GM13976 (cell line): Measurements from ENCODE around the gene ASH1L.
A peak's percentile ranks its signal among the peaks of the same experiment; 100 is the strongest.
"Not testable (repeated sequence)": the region's sequence is repeated elsewhere in the genome, so short reads cannot be mapped to it uniquely, and the experiment has no call there.

Experiments used
- DNase-seq: peaks from one replicate; pipeline ENCODE4 v3.0.0; 2012; ENCODE audit warnings: low spot score
- in situ Hi-C: fragments of 300-500 bp; cut with MboI; formaldehyde crosslinking; loops from one replicate; pipeline ENCODE4 v1.12.0; 2022; ENCODE audit warnings: low sequenced_read_pairs, mixed read lengths, inconsistent platforms; ENCODE audit not compliant: unreplicated experiment
- TF ChIP-seq, protein P1 (sequence below): IDR thresholded peaks from 2 replicates; pipeline ENCODE4 v1.5.1; 2012; ENCODE audit warnings: borderline replicate concordance, mild to moderate bottlenecking; ENCODE audit not compliant: insufficient read depth; ENCODE audit errors: extremely low read depth, missing control alignments, control extremely low read depth

Gene ASH1L

DNA sequence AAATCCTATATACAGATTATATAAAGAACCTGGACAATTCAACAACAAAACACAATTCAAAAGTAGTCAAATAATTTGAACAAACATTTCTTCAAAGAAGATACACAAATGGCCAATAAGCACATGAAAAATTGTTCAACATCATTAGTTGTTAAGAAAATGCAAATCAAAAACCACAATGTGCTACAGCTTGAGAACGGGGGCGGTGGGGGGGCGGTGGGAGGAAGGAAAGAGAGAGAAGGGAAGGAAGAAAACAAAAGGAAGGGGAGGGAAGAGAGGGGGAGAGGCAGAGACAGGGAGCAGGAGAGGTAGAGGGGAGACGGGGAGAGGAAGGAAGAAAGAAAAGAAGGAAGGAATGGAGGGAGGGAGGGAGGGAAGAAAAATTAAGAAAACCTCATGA is 44.1 kb downstream of the ASH1L start:
- DNase-seq = no peak
- TF ChIP-seq, protein P1, sequence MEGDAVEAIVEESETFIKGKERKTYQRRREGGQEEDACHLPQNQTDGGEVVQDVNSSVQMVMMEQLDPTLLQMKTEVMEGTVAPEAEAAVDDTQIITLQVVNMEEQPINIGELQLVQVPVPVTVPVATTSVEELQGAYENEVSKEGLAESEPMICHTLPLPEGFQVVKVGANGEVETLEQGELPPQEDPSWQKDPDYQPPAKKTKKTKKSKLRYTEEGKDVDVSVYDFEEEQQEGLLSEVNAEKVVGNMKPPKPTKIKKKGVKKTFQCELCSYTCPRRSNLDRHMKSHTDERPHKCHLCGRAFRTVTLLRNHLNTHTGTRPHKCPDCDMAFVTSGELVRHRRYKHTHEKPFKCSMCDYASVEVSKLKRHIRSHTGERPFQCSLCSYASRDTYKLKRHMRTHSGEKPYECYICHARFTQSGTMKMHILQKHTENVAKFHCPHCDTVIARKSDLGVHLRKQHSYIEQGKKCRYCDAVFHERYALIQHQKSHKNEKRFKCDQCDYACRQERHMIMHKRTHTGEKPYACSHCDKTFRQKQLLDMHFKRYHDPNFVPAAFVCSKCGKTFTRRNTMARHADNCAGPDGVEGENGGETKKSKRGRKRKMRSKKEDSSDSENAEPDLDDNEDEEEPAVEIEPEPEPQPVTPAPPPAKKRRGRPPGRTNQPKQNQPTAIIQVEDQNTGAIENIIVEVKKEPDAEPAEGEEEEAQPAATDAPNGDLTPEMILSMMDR = no peak
- in situ Hi-C loops = no loop called here

DNA sequence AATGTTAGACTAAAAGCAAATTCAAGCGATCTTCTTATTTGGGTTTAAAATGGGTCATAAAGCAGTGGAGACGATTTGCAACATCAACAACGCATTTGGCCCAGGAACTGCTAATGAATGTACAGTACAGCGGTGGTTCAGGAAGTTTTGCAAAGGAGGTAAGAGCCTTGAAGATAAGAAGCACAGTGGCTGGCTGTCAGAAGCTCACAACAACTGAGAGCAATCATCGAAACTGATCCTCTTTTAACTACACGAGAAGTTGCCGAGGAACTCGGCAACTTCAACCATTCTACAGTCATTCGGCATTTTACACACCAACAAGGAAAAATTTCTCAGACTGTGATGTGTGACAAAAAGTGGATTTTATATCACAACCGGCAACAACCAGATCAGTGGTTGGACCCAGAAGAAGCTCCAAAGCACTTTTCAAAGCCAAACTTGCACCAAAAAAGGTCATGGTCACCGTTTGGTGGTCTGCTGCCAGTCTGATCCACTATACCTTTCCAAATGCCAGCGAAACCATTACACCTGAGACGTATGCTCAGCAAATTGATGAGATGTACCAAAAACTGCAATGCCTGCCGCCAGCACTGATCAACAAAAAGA is 47.9 kb downstream of the ASH1L start:
- TF ChIP-seq, protein P1 = no peak
- in situ Hi-C loops = no loop called here
- no peak for DNase-seq

DNA sequence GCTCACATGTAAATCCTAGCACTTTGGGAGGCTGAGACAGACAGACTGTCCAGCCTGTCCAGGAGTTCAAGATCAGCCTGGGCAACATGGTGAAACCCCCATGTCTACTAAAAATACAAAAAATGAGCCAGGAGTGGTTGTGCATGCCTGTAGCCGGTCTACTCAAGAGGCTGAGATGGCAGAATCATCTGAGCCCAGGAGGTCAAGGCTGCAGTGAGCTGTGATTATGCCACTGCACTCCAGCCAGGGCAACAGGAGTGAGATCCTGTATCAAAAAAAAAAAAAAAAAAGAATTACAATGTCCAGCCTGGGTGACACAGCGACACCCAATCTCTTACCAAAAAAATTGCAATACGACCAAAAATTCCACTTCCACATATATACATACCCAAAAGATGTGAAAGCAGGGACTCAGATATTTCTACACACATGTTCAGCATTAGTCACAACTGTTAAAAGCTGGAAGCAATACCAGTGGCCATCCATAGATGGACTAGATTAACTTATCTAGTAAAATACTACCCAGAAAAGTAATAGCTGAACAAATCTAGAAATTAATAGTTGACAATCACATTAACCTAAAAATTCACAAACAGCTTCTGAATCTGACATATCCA is 49.2 kb downstream of the ASH1L start:
- no peak for DNase-seq
- TF ChIP-seq, protein P1 = no peak
- in situ Hi-C loops = no loop called here

DNA sequence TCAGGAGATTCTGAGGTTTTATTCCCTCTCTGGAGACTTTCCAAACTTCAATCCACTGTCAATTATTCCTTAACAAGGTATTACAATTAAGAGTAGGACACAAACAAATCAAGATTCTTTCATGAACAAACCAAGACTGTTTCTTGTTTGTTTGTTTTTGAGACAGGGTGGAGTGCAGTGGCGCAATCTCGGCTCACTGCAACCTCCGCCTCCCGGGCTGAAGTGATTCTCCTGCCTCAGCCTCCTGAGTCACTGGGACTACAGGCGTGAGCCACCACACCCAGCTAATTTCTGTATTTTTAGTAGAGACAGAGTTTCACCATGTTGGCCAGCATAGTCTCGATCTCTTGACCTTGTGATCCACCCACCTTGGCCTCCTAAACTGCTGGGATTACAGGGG is 51.2 kb downstream of the ASH1L start:
- in situ Hi-C loops, DNase-seq: not testable (repeated sequence)

DNA sequence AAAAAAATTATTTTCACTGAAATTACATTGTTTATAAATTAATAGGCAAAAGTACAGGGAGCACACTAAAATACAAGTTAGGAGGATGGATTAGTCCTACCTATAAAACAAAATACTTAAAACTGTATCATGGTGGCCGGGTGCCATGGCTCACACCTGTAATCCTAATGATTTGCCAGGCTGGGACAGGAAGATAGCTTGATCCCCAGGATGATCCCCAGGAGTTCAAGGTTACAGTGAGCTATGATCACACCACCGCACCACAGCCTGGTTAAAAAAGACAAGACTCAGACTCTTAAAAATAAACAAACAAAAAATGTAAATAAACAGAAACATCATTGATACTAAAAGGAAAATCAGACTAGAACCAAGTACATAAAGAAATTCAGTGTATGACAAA is 53.5 kb downstream of the ASH1L start:
- TF ChIP-seq, protein P1 = no peak
- in situ Hi-C loops = no loop called here
- no peak for DNase-seq

DNA sequence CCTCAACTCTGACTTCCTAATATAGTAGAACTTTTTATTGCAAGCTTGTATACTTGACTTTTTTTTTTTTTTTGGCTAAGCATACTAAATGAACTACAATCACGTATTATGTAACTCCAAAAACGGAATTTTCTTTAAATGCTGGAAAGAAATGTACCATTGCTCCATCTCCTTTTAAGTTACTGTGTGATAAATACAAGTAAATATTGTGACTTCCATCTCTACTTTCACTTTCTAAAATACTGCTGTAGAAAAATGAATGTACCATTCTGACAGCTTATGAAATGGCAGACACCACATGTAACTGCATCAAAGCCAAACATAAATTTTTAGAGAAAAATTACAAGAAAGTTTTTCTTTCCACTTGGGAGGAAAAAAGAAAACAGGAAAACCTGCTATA is 54.7 kb downstream of the ASH1L start:
- peak; percentile 45 for DNase-seq
- in situ Hi-C loops = no loop called here

DNA sequence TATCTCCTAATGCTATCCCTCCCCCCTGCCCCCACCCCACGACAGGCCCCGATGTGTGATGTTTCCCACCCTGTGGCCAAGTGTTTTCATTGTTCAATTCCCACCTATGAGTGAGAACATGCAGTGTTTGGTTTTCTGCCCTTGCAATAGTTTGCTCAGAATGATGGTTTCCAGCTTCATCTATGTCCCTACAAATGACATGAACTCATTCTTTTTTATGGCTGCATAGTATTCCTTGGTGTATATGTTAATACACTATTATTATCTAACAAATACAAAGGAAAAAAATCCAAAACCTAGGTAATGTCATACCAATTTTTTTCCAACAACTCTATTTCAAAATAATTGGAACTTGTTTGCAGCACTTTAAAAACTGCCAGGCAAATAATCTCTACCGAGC is 56.6 kb downstream of the ASH1L start:
- in situ Hi-C loops, DNase-seq: not testable (repeated sequence)

More for the DNA sequence above, 54.7 kb downstream of the ASH1L start:
- TF ChIP-seq, protein P1 = no peak
